ENCODE results near the gene PROC.

- TF ChIP-seq CTCF (conservative IDR thresholded peaks at IDR 0.05) (no peak), ZFX (IDR thresholded peaks at IDR 0.05) (no peak)
Measured at GRCh38 chr2:127425540-127426490, 7.6 kb downstream of the PROC start.
